ENCODE results near the gene UGT1A9.

DNA sequence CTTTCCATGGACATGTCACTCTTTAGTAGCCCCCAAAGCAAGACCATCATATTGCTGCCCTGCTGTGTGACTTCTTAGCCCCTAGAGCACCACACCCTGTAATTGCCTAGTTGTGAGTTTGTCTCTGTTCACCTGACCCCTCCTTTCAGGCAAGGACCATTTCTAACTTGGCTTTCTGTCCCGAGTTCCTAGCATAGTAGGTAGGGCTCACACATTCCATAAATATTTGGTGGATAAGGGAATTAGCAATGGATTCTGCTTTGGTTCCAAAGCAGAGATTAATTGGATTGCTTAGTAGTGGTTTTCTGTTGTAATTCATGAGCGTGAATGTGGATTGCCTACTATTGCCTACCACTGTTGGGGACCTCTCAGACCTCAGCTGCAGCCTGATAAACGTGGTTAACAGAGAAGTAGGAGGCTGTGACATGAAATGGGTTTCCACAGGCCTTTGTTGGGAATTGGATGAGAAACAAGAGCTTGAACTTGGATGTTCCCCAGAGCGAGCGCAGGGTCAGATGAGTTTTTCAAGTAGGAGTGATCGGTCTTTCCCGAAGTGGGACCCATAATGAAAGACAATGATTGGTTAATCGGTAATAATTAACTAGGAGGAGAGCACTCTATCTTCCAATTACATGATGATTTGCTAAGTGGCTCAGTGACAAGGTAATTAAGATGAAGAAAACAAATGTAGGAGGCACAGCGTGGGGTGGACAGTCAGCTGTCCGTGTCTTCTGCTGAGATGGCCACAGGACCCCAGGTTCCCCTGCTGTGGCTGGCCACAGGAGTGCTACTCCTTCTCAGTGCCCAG is 75.0 kb downstream of the UGT1A9 start:
- TF ChIP-seq ZFYVE20 (CRISPR knock-in tag; IDR thresholded peaks at IDR 0.05; ENCODE audit: borderline replicate concordance, low read depth) (no peak), SMARCE1 (IDR thresholded peaks at IDR 0.05; ENCODE audit: borderline replicate concordance) (no peak)
